ENCODE data around the gene ATG4B. TPM values are rescaled to one million over a fixed set of nuclear protein-coding genes. Genes with fewer than 3 reads are reported as not detected.

Gene ATG4B
- total RNA-seq, 1 donor from 2014 or later = 75.8 TPM

GRCh38 chr2:241686650-241687425 is 49.3 kb downstream of the ATG4B start, which contains the start of gene DTYMK:
Gene DTYMK, minus strand, starts transcription at chr2:241686815. Its CDS starts 32 bp downstream, at chr2:241686783.
- peak; percentile 77 for DNase-seq (ENCODE audit: low read depth, low spot score)

GRCh38 chr2:241689306-241689705 is 51.8 kb downstream of the ATG4B start:
- DNase-seq (ENCODE audit: low read depth, low spot score) = no peak

- DNase-seq (ENCODE audit: low read depth, low spot score) = no peak
Observed at GRCh38 chr2:241690202-241690717, 52.8 kb downstream of the ATG4B start.

GRCh38 chr2:241692448-241692847 is 55.0 kb downstream of the ATG4B start:
- no peak for DNase-seq (ENCODE audit: low read depth, low spot score)

GRCh38 chr2:241695651-241696050 is 58.2 kb downstream of the ATG4B start:
- no peak for DNase-seq (ENCODE audit: low read depth, low spot score)

GRCh38 chr2:241701149-241701398 is 63.6 kb downstream of the ATG4B start:
- no peak for DNase-seq (ENCODE audit: low read depth, low spot score)

GRCh38 chr2:241701399-241702154 is 64.1 kb downstream of the ATG4B start, which contains the start of gene ING5:
Gene ING5, plus strand, starts transcription at chr2:241702039. Its CDS starts 27 bp downstream, at chr2:241702066.
- DNase-seq (ENCODE audit: low read depth, low spot score) = peak; percentile 67

- no peak for DNase-seq (ENCODE audit: low read depth, low spot score)
Observed at GRCh38 chr2:241702155-241703031, 64.9 kb downstream of the ATG4B start.

- DNase-seq (ENCODE audit: low read depth, low spot score) = no peak
Observed at GRCh38 chr2:241703032-241703604, 65.6 kb downstream of the ATG4B start.

- no peak for DNase-seq (ENCODE audit: low read depth, low spot score)
Observed at GRCh38 chr2:241706537-241706936, 69.0 kb downstream of the ATG4B start.

- no peak for DNase-seq (ENCODE audit: low read depth, low spot score)
Observed at GRCh38 chr2:241708879-241709278, 71.4 kb downstream of the ATG4B start.

GRCh38 chr2:241719093-241719492 is 81.6 kb downstream of the ATG4B start:
- DNase-seq (ENCODE audit: low read depth, low spot score) = no peak

- no peak for DNase-seq (ENCODE audit: low read depth, low spot score)
Observed at GRCh38 chr2:241720099-241720498, 82.6 kb downstream of the ATG4B start.

- no peak for DNase-seq (ENCODE audit: low read depth, low spot score)
Observed at GRCh38 chr2:241720560-241720959, 83.1 kb downstream of the ATG4B start.

GRCh38 chr2:241721852-241722251 is 84.4 kb downstream of the ATG4B start:
- DNase-seq (ENCODE audit: low read depth, low spot score) = no peak

- DNase-seq (ENCODE audit: low read depth, low spot score) = no peak
Observed at GRCh38 chr2:241722896-241723454, 85.5 kb downstream of the ATG4B start.

Other genes starting within 250 kb of the ATG4B start
- gene STK25, start 129.1 kb upstream of the ATG4B start, total RNA-seq = 324 and 396 TPM in 2 replicates
- 39.4 and 57.5 TPM in 2 replicates for gene BOK, start 78.9 kb upstream of the ATG4B start, total RNA-seq
- gene THAP4, start 535 bp upstream of the ATG4B start, total RNA-seq = 47.3 and 56.6 TPM in 2 replicates
- 48.2 and 64.2 TPM in 2 replicates for gene DTYMK, start 49.1 kb downstream of the ATG4B start, total RNA-seq
- gene ING5, start 64.3 kb downstream of the ATG4B start, total RNA-seq = 25.0 and 36.6 TPM in 2 replicates
- gene D2HGDH, start 96.9 kb downstream of the ATG4B start, total RNA-seq = 10.7 and 12.3 TPM in 2 replicates
- gene GAL3ST2, start 139.1 kb downstream of the ATG4B start, total RNA-seq = not detected in 2 replicates
- not detected in 2 replicates for gene NEU4, start 171.5 kb downstream of the ATG4B start, total RNA-seq
- gene PDCD1, start 221.2 kb downstream of the ATG4B start, total RNA-seq = not detected in 2 replicates
- not detected in 2 replicates for gene RTP5, start 232.0 kb downstream of the ATG4B start, total RNA-seq

Data from pulmonary artery endothelial cell (primary cell).